ENCODE results near the gene SLC11A1. TPM values are rescaled to one million over a fixed set of nuclear protein-coding genes. Genes with fewer than 3 reads are reported as not detected.

The SLC11A1 gene
- total and polyA plus RNA-seq, 2 donors (not counting 1 experiment from before 2014, with no cell fraction given), result 0.03 to 0.17 TPM

- TF ChIP-seq CTCF (conservative IDR thresholded peaks at IDR 0.05 in 1 of 2, IDR thresholded peaks at IDR 0.05 in 1 of 2; ENCODE audit: low read depth in 1 of 2, low read length in 2 of 2) (no peak), EZH2 (IDR thresholded peaks at IDR 0.05; ENCODE audit: low read length, missing control alignments) (no peak)
- Histone ChIP-seq H3K79me2 (ENCODE audit: control insufficient read depth, insufficient read depth, low read length) (peaks cover 9% of the 10 kb centered on the region), H3K4me1 (ENCODE audit: control insufficient read depth, extremely low read depth, insufficient read depth, low read length) (peaks cover 20% of the 10 kb centered on the region), H3K27ac (ENCODE audit: insufficient read depth, low read length) (peak overlapping the region; percentile 79), H4K20me1 (ENCODE audit: control insufficient read depth, extremely low read depth, insufficient read depth, low read length) (no peaks in the 10 kb centered on the region), H3K9ac (ENCODE audit: insufficient read depth, low read length) (peak overlapping the region; percentile 46), H3K36me3 (ENCODE audit: control insufficient read depth, insufficient read depth, low read length) (peaks cover 17% of the 10 kb centered on the region), H3K4me2 (ENCODE audit: extremely low read depth, insufficient read depth, low read length) (peak overlapping the region; percentile 94), H3K27me3 (ENCODE audit: control insufficient read depth, insufficient read depth, low read length) (no peaks in the 10 kb centered on the region), H3K4me3 (replicated peaks in 1 of 4; ENCODE audit: control extremely low read depth in 1 of 4, insufficient read depth in 1 of 4, low read depth in 3 of 4, low read length in 4 of 4) (peak overlapping the region; percentile 38 to 58 (median 49)), H2AFZ (ENCODE audit: low read length) (peak overlapping the region; percentile 80), H3K9me3 (ENCODE audit: control insufficient read depth, insufficient read depth, low read depth, low read length) (no peaks in the 10 kb centered on the region)
- DNase-seq (ENCODE audit: low read depth in 2 of 2), result peak; percentile 56 to 73
Measured at GRCh38 chr2:218406949-218407618, 25.0 kb downstream of the SLC11A1 start.

- H4K20me1 ChIP-seq (ENCODE audit: control insufficient read depth, extremely low read depth, insufficient read depth, low read length), result no peaks in the 10 kb centered on the region
- no peak for DNase-seq (ENCODE audit: low read depth in 2 of 2)
- H3K4me2 ChIP-seq (ENCODE audit: extremely low read depth, insufficient read depth, low read length), result no peak overlapping the region
- H2AFZ ChIP-seq (ENCODE audit: low read length), result no peak overlapping the region
- TF ChIP-seq CTCF (conservative IDR thresholded peaks at IDR 0.05 in 1 of 2, IDR thresholded peaks at IDR 0.05 in 1 of 2; ENCODE audit: low read depth in 1 of 2, low read length in 2 of 2) (no peak), EZH2 (IDR thresholded peaks at IDR 0.05; ENCODE audit: low read length, missing control alignments) (no peak)
- H3K4me1 ChIP-seq (ENCODE audit: control insufficient read depth, extremely low read depth, insufficient read depth, low read length), result peaks cover 18% of the 10 kb centered on the region
- H3K4me3 ChIP-seq (replicated peaks in 1 of 4; ENCODE audit: control extremely low read depth in 1 of 4, insufficient read depth in 1 of 4, low read depth in 3 of 4, low read length in 4 of 4), result no peak overlapping the region
- H3K79me2 ChIP-seq (ENCODE audit: control insufficient read depth, insufficient read depth, low read length), result peaks cover 3% of the 10 kb centered on the region
- no peak overlapping the region for H3K9ac ChIP-seq (ENCODE audit: insufficient read depth, low read length)
- no peaks in the 10 kb centered on the region for H3K9me3 ChIP-seq (ENCODE audit: control insufficient read depth, insufficient read depth, low read depth, low read length)
- peaks cover 13% of the 10 kb centered on the region for H3K36me3 ChIP-seq (ENCODE audit: control insufficient read depth, insufficient read depth, low read length)
- no peak overlapping the region for H3K27ac ChIP-seq (ENCODE audit: insufficient read depth, low read length)
- no peaks in the 10 kb centered on the region for H3K27me3 ChIP-seq (ENCODE audit: control insufficient read depth, insufficient read depth, low read length)
Measured at GRCh38 chr2:218407717-218408116, 25.6 kb downstream of the SLC11A1 start.

- H3K9me3 ChIP-seq (ENCODE audit: control insufficient read depth, insufficient read depth, low read depth, low read length), result no peaks in the 10 kb centered on the region
- DNase-seq (ENCODE audit: low read depth in 2 of 2), result no peak
- no peak for TF ChIP-seq EZH2 (IDR thresholded peaks at IDR 0.05; ENCODE audit: low read length, missing control alignments)
- TF ChIP-seq CTCF (conservative IDR thresholded peaks at IDR 0.05 in 1 of 2, IDR thresholded peaks at IDR 0.05 in 1 of 2; ENCODE audit: low read depth in 1 of 2, low read length in 2 of 2), result no peak
Measured at GRCh38 chr2:218418321-218418716, 36.2 kb downstream of the SLC11A1 start.

More at GRCh38 chr2:218418321-218418716, 36.2 kb downstream of the SLC11A1 start:
- no peaks in the 10 kb centered on the region for H4K20me1 ChIP-seq (ENCODE audit: control insufficient read depth, extremely low read depth, insufficient read depth, low read length)
- H3K27me3 ChIP-seq (ENCODE audit: control insufficient read depth, insufficient read depth, low read length), result peaks cover 5% of the 10 kb centered on the region
- no peak overlapping the region for H3K27ac ChIP-seq (ENCODE audit: insufficient read depth, low read length)
- no peaks in the 10 kb centered on the region for H3K4me1 ChIP-seq (ENCODE audit: control insufficient read depth, extremely low read depth, insufficient read depth, low read length)
- H3K36me3 ChIP-seq (ENCODE audit: control insufficient read depth, insufficient read depth, low read length), result no peaks in the 10 kb centered on the region
- no peaks in the 10 kb centered on the region for H3K79me2 ChIP-seq (ENCODE audit: control insufficient read depth, insufficient read depth, low read length)
- H2AFZ ChIP-seq (ENCODE audit: low read length), result no peak overlapping the region
- H3K9ac ChIP-seq (ENCODE audit: insufficient read depth, low read length), result no peak overlapping the region
- no peak overlapping the region for H3K4me3 ChIP-seq (replicated peaks in 1 of 4; ENCODE audit: control extremely low read depth in 1 of 4, insufficient read depth in 1 of 4, low read depth in 3 of 4, low read length in 4 of 4)
- no peak overlapping the region for H3K4me2 ChIP-seq (ENCODE audit: extremely low read depth, insufficient read depth, low read length)
